Effector CD4-positive, alpha-beta T cell (primary cell): ENCODE measurements around the gene FAM240B. TPM values are rescaled to one million over a fixed set of nuclear protein-coding genes. Genes with fewer than 3 reads are reported as not detected.

Source experiments
- DNase-seq: peaks from one replicate; pipeline ENCODE4 v3.0.0-alpha.2; 2020
- total RNA-seq: gene quantifications from one replicate; lab custom pipeline; 2026; lab: John Stamatoyannopoulos, UW

The FAM240B gene
- total RNA-seq = not detected

DNA sequence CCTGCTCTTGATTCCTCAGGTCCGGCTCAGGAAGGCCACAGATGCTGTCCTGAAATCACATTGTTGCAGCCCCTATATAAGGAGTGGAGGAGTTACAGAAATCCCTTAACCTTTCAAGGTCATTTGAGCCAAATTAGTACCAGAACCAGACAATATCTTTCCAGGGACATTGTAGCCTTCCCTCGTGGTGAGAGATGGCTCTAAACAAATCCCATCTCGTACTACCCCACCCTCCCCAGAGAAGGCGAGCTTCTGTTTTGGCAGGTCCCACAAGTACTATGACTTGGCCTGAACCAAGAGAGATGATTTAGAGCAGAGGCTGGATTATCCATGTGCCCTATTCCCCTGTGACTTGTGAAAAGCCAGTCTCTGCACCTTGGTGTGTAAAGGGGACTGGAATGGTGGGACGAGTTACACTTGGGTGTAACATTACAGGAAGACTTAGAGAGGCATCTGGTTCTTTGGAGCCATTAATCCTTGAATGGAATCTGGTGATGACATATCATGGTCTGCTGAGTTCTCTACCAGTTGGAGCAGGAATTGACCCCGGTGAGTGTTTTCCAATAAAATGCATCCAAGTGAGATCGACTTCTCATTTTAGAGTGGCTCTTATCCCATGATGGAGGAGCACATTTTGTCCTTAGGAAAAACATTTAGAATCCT is at the start of gene FAM240B:
Gene FAM240B, minus strand, starts transcription at position 51 of the 663 bp plus-strand sequence. CDS start 16,134 bp downstream, outside the sequence.
- DNase-seq = no peak

DNA sequence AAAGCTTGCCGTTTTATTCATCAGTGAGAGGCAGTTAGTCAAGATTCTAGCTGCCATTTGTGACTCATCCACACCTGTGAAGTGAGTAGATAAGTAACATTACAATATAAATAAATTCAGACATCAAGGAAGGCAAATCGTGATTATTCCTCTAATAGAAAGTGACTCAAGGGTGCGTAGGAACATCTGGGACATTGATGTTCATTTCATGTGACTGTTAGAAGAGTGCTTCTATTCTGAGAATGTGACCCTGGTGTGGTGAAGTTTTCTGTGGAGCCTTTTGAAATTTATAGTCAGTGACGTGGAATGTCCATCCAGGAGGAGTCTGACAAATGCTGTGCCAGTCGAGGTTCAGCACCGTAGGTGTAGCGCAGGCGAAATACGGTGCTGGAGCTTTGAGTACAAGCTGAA is 48.4 kb upstream of the FAM240B start:
- DNase-seq = no peak

DNA sequence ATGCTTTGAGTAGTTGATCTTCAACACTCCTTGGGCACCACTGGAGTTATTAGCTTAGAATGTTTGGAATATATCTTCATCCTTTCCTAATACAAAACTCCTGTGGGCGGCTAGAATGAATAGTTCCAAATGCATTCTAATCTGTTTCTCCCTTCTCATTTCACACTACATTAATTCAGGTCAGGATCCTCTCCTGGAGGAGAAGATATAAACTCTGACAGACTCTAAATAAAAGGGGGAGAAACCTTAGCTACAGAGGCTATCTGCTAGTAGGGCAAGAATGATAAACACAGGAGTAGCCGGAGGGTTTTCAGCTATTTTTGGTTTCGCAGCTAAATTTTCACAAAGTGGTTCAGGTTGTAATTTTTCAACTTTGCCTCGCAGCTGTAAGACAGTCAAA is 45.2 kb upstream of the FAM240B start:
- DNase-seq = no peak

DNA sequence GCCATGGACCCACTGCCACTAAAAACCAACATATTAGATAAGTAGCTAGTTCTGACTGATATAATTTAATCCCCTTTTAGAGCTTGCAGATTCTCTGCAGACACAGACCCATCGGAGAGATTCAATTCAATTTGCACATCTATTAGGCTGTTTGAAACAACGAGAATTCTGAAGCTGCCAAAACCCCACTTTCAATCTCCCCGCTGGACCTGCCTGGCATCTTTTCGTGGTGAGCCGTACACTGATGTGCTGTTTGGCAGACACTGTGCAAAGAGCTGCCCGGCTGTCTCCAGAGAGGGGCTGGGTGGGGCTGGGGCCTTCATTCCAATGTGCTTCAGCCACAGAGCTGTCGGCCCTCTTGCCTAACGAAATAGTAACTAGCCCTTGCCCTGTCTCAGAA is 42.1 kb upstream of the FAM240B start:
- no peak for DNase-seq

DNA sequence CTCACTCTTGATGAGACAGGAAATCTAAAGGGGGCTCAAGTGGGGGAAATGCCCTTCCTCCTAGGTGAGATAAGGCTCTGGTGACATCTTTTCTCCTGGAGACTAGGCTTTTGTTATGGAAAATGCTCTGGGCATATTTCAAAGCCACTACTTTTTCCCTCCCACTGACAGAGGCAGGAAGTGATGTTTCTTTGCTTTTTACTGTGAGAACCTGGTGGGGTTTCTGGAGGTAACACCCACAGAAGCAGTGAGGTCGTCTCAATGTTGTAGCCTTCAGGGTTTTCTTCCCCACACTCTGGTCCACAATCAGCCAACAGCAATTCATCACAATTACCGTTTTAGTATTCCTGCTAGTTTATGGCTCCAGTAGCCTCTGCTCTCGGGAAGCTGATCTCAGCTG is 41.4 kb upstream of the FAM240B start:
- no peak for DNase-seq

DNA sequence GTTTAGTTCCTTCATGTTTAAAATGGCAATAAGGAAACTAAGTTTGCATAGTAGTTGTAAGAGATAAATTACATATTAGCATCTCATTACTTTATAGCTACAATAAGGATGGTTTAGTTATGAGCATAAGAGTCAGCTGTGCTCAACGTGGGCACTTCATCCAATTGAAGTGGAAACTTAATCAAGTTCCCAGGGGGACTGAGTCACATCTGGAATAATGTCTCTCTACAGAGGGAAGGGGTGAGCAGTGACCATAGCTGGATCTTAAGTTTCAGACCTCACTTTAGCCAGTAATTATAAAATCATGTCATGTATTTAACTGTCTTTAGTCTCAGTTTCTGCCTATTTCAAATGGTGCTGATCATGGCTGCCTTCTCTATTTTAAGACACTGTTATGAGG is 36.8 kb upstream of the FAM240B start:
- DNase-seq = no peak

DNA sequence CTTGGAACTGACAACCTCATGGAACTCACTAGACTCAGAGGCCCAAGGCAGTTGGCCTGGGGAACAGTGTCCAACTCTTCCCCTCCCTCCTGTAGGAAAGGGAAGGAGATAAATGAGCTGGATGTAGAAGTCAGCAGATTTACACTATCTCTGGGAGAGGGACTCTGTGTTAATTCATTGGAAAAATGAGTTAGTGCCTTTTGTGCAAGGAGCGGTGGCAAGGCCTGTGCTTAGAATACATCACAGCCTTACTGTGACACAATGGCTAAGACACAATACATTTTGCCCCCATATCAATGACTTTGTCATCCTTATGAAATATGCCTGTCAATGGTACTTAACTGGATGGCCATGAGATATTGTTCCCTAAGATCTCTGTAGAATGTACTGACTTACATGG is 28.0 kb upstream of the FAM240B start:
- no peak for DNase-seq

DNA sequence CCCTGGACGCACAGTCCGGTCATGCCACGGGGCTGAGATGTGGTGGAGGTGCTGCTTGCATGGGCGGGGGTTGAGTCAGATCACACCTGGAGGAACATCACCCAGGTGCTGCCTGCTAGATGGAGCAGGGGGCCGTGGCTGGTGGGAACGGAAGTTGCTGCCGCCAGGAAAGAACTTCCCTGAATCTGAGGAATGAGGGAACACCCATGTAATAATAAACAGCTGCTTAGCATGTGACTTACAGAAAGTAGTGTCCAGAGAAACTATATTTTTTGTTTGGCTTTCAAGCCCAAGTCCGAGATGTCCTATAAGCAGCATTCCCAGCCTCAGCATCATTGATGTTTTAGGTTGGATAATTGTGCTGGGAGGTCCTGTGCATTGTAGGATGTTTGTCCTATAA is 27.1 kb upstream of the FAM240B start:
- DNase-seq = no peak

DNA sequence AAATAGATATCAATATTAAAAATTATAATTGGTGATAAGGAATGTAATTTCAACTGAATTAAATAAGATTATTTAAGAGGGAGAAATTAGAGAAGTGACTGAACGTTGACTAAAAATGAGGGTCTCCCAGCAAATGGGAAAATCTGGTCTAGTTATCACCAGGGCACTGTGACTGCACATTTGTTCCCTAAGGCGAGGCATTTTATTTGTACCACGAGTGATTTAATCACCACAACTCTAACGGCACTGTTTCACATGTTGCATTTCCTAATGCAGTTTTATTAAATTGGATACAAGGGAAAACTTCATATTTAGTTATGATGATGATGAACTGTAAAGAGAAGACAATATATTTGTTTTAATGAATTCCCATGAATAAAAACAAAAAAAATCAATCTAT is 26.4 kb upstream of the FAM240B start:
- no peak for DNase-seq

DNA sequence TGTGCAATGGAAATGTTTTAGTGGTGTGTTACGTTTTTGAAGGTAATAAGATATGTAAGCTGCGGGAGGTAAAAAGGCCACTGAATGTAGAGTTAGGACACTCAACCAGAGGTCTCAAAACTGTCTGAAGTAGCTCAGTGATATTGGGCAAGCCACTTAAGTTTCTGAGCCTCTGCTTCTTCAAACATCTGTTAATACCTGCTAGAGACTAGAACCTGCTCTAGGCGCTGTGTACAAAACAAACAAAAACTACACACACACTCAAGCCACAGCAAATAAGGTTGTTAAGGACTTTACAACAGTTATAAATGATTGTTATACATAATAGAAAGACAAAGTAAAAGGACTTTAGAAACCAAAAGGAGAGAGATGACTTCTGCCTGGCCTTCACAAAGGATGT is 24.6 kb upstream of the FAM240B start:
- no peak for DNase-seq

DNA sequence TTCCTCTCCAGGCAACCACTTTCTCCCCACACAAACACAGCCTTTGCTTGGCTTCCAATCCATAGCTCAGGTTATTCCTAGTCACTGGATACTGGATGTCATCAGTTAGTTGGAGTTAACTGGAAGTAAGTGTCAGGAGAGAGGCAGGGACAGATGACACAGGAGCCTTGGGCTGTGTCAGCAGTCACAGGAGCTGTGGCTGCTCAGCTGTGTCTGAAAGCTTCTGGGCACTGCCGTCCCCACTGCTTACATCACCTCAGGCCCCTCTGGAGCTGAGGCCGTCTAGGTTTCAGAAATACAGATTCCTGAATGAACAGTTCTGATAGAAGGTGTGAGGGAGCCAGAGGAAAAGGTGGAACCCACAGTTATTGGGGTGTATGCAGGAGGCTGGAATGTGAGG is 17.3 kb upstream of the FAM240B start:
- DNase-seq = no peak

DNA sequence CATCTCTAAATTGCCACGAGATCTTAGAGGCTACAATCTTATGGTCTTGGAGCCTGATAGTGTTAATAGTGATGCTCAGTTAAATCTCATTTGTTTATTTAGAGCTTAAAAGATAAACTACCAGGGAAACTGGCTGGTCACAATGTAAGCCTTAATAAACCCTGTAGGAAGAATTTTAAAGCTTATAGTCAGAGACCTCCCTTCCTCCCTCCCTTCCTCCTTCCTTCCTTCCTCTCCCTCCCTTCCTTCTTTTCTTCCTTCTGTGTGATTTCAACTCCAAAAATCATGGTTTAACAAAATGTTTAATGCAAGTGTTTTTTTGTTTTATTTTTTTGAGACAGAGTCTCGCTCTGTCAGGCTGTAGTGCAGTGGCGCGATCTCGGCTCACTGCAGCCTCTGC is 14.9 kb upstream of the FAM240B start:
- no peak for DNase-seq

DNA sequence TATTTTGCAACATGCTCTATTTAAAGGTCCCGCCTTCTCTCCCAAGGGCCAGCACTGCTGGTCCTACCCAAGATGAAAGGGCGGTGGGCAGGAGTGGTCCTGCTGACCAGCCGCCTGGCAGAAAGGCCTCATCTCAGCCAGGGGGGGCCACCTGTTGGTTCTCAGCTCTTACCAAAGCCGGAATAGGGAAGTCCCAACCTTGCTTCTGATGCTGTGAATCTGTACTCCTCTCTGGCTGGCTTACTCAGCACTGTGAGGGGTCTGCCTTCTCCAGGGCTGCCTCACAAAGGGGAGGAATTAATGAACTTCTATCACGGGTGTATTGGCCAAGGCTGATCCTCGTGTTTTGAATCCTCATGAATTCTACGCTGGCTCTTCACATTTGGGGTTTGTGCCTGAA is 13.6 kb upstream of the FAM240B start:
- DNase-seq = no peak

DNA sequence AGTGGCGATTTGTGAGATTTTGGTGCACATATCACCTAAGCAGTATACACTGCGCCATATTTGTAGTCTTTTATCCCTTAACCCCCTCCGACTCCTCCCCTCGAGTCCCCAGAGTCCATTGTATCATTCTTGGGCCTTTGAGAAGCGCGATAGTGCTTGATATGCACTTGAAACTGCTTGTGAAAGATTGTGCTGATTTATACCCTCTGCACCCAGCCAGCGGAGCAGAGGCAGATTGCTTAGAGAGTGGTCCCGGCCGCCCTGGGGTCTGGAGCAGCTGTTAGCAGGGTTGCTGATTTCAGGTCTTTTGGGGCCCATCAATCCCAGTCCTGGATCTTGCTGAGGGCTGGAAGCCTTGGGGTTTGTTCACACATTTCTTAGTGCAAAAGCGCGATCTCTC is 13.0 kb upstream of the FAM240B start:
- no peak for DNase-seq

DNA sequence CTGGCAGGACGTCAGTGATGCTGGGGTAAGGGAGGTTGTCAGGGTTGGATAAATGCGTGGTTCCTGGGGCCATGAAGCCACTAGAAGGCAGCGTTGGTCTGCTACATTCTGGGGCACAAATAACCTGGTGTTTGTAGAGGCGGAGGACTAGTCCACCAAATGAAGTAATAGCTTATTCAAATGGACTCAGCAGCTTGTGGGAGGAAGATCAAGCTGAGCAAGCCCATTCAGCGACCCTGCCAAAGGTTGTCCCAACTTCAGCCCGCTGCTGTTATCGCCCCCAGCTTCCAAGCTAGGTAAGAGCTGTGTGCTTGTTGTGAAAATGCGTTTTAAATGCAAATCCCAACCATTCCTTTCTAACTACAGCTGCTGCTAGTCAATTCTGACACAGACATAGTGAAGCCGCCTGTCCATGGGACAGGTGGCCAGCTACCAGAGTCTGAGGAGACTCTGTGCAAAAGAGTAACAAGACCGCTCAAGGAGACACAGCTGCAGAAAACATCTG is 7.6 kb upstream of the FAM240B start:
- DNase-seq = no peak

DNA sequence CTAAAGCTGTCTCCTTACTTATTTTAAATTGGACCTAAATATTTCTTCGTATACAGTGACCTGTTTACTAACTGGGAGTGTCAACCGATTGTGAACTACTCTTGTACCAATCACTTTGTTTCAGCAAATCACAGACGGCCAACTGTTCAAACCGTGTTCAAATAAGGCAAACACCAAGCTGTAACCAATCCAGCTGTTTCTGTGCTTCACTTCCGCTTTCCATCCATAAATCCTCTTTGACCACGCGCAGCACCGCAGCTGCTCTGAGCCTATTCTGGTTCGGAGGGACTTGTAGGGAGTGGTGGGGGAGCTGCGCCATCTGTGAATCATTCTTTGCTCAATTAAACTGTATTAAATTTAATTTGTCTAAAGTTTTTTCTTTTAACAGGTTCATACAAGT is 4.8 kb upstream of the FAM240B start:
- DNase-seq = no peak

DNA sequence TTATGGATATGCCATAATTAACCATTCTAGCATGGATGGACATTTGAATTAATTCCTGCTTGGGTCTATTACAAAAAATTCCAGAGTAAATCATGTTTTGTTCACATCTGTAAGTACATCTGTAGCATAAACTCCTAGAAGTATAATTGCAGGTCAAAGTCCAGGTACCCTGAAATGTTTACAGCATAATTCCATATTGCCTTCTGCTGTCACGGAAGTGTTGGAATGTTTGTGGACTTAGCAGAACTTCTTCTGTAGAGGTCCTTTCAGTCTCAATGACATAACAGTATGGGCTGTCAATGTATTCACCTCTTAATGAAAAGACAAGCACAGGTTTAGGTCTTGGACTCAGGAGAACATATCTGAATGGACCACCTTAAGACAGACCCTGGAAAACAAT is 1.8 kb downstream of the FAM240B start:
- DNase-seq = no peak

DNA sequence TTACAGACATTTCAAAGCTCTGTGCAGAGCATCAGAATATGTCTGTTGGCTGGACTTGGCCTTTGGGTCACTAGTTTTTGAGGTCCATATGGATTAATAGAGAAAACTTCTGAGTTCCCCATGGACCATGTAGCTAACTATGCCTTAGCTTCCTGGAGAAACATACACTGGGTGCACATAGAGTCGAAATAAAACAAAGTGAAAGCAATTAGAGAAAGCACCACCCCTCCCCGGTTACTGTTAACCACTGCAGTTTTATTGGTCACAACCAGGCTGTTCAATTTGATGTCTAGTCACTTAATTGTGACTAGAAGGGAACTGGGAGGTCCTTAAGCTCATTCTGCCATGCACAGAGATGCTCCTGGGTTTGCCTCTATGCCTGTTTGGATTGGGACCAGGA is 4.2 kb downstream of the FAM240B start:
- no peak for DNase-seq

DNA sequence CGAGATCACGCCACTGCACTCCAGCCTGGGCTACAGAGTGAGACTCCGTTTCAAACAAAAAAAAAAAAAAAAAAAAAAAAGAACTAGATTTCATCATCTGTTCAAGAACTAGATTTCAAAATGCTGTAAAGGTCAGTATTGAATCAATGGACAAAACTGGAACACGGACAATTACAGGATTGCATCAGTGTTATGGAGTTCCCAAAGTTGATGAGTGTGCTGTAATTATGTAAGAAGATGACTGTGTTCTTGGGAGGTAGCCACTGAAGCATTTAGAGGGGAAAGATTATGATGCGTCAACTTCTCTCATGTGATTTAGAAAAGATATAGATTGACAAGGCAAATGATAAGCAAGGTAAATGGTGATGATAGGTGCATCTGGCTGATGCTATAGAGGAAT is 6.5 kb downstream of the FAM240B start:
- DNase-seq = no peak

DNA sequence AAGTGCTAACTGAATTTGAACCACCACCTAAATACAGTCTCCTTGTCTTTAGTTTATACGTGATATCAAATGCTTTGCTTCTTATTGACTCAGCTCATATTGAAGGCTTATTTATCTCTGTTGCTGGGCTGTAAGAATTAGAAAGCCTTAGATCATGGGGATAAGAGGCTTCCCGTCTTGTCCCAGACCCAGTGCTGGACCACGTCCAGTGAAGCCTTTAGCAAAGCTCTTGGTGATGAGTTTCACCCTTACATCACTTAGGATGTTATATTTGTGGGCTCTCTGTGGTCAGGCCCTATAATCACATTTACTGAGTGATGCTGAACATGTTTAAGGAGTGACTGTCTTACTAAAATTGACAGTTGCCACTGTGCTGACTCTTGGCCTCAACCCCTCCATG is 11.2 kb downstream of the FAM240B start:
- no peak for DNase-seq

DNA sequence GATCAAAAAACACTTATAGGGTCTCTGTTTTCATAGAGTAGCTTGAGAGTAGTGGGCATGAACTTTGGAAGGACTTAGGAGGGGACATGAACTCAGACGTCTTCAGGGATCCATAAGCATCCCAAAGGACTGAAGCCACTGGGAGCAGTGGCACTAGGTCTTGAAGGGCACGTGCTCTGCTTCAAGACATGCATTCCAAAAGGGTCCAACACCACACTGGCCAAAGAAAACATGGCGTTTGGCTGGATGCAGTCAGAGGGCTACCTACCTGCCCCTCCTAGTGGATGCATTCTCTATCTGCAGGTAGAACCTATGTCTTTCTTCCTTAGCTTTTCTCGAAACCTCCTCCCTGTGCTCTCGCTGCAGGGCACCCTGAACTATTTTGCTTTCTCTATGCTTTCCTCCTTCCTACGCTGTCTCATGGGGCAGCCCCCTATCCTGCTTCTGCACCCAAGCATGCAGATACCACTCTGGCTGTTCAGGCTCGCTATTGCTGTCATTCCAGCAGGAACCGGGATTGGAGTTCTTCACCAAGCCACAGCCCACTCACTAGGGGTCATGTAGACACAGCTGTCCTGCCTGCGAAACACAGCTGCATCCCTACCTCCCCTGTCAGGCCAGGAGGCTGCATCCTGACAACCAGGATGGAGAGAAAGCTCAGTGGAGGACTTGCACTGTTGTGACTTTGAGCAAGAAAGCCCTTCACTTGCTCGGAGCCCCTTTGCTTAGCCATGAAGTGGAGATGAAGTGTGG is 11.9 kb downstream of the FAM240B start:
- DNase-seq = no peak

DNA sequence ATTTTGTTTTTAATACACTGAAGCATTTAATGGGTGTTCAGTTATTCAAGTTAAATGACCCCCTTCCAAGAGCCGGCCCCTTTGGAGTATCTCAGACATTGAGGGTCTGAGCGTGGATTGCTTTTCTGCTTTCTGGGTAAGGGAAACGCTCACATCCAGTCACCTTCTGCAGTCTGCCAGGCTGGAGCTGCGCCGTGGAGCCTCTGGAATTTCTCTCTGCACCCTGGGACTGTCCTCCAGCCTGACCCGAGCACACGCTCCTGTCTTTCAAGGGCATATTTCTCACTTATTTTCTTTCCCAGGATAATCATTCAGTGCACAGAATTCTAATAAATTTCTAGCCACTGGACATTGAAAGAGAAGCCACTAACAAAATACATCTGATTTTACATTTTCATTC is 13.4 kb downstream of the FAM240B start:
- DNase-seq = no peak

DNA sequence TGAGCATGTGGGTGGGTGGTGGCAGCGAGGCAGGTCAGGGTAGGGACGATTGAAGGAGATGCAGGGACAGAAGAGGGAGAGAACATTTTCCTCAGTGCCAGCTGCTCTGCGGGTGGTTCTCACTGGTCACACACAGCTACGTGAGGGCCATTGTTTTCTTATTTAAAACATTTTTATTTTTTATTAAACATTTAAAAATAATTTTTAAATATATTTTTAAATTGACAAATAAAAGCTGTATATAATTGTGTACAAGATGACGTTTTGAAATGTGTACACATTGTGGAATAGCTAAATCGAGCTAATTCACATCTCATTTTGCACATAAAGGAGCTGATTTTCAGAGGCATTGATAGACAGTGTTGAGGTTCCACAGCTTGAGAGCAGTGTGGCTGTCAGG is 14.0 kb downstream of the FAM240B start:
- DNase-seq = no peak

DNA sequence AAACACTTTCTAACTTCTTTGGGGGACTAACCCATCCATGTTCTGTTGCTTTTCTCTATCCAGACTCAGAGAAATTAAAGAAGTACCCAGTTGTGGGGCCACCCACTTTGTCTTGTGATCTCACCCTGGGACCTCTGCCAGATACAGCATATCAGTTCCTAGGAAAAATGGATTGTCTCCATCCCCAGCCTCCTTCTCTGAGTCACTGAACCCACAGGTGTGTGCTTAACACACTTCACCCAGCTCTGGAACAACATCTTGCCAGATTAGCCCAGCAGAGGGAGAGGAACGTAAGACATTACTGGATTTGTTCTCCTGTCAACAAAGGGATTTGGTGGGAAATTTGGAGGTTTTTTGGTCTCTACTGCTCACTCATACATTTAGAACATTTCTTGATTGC is 19.2 kb downstream of the FAM240B start:
- DNase-seq = no peak

DNA sequence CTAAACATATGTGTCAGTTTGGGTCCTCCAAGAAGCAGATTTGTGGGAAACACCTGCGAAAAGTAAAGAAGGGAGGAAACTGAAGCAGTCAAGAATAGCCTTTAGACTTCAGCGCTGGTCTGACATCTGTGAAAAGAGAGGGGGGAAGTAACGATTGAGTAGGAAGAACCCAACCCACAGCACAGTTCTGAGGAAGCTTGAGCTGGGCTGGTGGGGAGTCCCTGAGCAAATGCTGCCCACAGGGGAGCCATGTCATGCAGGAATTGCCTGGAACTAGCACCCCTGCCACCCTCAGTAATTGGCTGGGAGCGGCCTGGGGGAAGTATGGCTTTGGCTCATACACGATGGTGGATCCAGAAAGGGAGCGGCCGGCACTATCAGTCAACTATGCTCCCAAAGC is 20.6 kb downstream of the FAM240B start:
- no peak for DNase-seq
